OCI-M2 (cell line): Measurements from ENCODE around the gene CREM.
"Not testable (repeated sequence)": the region's sequence is repeated elsewhere in the genome, so short reads cannot be mapped to it uniquely, and the experiment has no call there.

Experiments used
- DNase-seq: peaks from one replicate; lab custom pipeline; 2025; ENCODE audit not compliant: unreplicated experiment; lab: John Stamatoyannopoulos, UW

CREM gene

DNA sequence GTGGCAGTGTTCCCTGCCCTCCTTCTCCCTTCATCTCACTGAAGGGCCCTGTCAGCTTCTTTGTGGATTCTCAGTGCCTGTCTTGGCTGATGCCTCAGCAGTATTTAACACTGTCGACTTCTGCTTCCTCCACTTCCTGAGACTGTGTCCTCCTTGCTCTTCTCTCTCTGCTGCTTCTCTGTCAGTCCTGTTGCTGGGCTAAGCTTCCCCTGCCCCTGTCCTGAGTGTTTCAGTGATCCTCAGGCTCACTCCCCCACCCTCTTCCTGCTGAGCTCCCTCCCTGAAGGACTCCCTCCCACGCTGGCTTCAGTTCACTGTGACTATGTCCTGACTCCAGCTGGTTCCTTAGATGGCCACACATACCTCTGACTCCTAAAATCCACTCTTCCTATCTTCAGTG is 64.9 kb downstream of the CREM start:
- DNase-seq: no peak

DNA sequence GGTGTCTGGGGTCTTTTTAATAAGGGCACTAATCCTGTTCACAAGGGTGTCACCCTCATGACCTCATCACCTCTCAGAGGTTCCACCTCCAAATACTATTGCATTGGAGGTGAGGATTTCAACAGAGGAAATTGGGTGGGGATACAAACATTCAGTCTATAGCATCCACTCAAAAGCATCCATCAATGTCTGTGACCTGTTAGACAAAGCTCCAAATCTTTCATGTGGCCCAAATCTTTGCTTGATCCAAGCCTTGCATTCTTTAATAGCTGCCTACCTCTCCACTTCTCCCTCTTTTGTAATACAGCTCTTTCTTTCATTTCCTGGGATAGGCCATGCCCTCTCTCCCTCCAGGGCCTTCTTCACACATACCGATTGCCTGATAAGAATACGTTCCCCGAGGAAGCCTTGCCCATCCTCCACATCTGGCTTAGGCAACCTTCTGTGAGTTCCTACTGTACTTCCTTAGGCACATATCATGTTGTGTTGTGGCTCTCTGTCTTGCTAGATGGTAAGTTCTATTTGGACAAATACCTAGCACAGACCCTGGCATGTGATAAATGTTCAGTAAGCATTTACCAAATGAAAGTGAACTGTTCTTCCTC is 66.1 kb downstream of the CREM start:
- no peak for DNase-seq

DNA sequence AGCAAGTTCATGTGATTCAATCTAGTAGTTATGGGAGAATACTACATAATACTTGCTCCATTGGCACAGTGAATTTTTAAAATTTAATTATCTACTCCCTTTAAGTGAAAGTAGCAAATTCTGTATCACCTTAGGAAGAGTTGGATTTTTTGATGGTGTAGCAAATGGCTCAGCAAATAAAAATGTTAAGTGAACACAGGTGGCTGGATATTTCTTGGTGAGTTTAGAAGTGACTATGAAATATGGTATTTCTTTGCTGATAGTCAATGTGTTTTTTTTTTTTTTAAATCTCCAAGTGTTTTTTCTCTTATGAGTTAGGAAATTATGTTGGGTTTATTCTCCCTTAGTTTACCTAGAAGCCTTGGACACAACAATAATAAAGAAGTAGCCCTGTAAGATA is 67.8 kb downstream of the CREM start:
- DNase-seq: no peak

DNA sequence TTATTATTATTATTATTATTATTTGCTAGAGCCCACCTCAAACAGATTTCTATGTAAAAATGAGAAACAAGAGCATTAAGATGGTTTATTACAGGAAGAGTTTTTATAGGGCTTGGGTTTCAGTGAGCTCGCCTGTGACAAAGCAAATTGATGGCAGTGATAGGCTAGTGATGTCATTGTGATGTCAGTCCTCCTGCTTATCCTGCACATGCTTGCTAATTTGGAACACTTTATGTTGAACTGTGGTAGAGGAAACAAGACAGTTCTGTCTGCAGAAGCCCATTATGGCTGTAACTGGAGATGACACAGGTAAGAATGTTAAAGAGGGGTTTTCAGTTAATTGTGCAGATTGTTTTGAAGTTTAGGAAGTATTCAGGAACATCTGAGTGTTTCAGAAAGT is 68.3 kb downstream of the CREM start:
- no peak for DNase-seq

DNA sequence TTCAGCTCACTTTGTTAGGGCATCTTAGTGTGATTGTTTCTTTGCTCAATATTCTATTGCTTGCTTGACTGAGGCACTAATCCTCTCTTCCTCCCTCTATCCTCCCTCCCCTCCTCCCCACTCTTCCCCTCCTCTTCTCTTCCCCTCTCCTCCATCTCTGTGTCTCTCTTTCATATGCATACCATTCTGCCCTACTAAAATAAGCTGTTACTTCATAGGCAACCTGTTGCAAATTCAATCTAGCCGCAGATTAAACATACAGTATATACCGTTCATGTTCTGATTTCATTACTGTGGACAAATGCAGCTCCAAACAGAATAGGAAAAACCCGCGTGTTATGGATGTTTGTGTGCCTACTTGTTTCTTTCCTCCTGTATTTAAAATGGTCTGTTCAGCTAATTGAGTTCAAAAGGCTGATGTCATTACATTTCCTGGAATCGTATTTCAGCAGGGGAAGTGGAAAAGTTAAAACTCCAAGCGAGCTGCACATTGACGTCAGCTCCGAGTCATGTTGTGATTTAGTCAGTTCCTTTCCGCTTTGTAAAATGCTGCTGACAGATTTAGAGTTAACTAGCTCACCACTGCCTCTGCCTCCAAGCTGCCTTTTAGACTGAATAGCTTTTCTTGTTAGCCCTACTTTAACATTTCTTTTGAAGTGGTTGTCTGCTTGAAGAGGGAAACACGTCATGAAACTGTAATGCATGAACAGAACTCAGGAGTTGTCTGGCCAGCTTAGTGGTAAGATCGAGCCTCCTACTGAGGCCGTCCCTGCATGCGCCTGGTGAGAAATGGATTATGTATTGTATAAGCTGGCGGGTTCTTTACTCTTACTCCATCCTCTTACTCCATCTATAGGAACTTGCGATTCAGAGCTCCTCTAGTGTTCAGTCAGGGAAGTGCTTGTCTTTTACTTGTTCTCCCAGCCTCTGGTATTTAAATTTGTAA is 69.0 kb downstream of the CREM start:
- DNase-seq: peak; percentile 47

DNA sequence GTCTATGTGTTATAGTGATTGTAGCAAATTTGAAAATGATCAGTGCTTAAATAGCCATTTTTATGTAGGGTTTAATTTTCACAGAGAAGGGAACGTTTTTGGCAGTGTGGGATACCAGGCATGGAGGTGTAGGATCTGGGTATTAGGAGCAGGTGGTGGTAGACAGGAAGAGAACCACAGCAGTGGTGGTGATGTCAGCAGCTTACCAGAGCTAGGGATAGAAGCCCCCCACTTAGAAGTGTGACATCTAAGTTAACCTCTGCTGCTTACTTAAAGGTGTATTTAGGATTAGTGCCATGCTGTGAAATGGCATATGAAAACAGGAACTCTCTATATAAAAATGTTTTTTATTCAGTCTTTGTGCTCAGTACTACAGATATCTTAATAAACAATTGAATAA is 73.8 kb downstream of the CREM start:
- no peak for DNase-seq

DNA sequence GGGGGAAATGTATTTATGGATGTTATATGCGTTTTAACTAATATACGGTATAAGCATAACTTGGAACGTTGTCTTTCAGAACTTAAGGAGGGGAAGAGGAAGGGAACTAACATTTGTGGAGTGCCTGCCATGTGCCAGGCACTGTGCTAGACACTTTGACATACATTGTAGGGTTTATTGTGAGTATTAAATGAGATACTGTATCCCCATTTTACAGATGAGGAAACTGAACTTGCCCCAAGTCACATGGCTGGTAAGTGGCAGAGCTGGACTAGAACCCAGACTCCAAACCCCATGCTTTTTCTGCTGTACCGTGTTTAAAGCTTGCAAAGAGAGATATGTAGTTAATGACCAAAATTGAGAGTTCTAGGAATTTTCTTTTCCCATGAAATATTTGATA is 74.6 kb downstream of the CREM start:
- no peak for DNase-seq

DNA sequence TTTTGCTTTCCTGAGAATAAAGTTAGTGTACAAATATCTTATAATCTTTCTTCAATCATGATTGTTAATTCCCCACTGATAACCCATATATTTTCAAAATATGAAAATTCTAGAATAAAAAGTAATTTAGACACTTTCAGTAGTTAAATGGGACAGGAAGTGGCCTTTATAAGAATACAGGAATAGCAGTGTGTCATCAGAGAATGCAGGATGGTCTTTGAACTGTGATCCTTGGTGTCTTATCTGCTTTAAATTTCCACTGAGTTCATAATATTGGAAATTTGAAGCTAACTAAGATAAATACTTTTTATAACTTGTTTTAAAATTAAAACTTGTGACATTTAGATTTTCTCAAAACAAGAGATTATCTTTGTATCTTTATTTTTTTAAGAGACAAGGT is 75.4 kb downstream of the CREM start:
- no peak for DNase-seq

DNA sequence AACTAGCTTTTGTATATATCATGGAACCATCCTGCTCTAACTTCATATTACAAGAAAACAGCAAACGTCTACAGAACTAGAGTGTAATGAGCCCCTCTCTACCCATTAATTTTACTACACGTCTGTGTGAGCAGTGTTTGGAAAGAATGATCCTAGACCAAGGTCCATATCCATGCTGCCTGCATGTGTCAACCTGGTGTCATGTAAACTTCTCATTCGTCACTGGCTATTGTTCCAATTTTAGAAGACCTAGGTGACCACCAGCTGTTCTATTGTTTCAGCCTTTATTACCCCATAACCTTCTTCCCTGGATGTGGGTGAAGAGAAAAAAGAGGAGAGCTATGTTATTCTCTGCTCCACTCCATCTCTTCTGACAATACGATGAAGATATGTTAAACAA is 77.1 kb downstream of the CREM start:
- DNase-seq: no peak

DNA sequence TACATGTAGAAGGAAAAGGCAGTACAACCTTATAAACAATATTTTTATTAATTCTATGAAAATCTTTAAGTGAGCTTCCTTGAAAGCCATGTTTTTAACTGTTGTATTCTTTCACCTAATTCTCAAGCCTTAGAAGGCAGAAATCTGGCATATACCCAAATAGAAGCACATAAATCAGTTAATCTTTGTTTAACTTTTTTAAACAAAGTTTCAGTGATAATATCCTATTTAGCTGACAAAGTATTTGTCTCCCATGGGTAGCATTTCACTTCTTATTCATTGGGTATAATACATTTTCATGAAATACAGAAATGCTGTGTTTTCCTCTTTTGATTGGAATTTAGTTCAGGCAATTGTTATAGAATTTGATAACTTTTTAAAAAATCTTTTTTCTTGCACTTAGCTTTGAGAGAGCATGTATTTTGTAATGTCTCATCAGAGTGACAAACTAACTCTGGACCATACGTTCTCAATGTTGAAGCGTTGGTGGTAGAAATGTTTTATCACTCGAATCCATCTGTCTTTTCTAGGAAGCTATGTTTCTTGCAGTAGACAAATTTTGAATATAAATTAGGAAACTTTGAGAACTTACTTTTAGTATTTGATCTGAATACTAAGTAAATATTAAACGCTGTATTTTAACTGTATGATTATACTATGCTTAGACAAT is 78.1 kb downstream of the CREM start:
- DNase-seq: no peak

DNA sequence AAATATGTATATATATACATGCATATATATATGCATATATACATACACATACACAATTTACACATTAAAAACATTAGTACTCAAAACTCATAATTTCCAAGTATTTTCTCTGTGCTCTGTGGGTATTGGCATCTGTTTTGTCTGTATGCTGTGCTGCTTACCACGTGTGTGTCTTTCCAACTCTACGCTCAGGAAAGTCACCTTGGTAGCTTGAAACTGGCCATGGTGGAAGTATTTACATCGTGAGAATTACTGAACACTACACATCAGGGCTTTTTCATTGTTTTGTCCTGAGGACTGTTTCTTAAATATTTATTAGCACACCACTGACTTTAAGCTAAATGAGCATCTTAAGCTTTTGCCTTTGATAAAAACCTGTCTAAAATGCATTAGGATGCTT is 79.6 kb downstream of the CREM start:
- DNase-seq: no peak

DNA sequence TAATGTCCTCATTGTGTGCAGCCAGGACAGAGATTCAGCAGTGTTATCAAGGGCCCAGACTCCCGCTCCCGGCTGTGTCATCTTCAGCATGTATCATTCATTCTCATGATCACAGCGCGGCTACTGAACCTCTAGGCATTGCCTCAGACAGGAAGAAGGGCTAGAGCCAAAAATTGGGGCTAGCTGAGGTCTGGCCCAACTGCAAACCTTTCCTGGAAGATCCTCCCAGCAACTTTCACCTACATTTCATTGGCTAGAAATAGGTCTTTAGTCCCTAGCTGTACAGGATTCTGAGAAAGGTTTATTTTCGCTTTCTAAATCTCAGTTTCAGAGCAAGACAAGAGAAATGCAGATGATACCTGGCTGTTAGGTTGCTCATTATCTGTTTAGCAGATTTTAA is 81.9 kb downstream of the CREM start:
- no peak for DNase-seq

DNA sequence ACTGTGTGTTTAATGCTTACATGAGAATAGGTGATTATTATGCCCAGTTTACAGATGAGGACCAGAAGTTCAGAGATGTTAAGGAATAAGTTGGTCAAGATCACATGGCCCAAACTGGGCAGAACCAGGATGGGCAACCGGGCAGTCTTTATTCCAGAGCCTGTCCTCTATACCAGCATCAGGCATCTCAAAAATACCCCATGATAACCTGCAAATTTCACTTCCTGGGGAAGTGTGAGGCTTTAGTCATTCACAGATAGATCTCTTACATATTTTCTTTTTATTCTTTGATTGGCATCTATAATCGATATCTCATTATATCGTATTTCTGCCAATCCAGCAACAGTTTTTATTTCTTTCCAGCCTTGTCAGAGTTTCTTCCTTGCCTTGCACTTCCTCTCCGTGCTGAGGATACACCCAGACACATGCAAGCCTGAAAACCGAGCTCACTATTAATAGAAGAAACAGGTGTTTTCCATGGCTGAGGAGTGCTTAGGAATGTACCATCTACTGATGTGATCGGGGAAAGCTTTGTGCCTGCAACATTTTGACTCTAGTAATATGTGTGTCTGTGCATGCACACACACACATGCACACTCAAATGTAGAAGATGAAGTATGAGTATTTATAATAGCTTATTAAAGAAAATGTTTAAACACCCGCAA is 82.4 kb downstream of the CREM start:
- DNase-seq: no peak

DNA sequence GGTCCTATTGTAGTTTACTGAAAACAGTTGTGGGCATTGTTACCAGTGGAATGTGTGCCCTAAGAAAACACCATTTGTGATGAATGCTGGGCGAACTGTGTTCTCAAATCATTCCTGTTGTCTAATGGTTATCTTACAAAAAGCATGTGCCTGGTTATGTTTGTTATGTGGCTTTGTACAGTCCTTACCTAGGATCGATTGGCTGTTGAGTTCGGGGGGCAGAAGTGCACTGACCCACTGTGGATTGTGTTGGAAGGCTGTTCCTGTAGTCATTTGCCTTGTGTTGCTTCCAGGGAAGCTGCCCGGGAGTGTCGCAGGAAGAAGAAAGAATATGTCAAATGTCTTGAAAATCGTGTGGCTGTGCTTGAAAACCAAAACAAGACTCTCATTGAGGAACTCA is 84.3 kb downstream of the CREM start:
- DNase-seq: no peak

DNA sequence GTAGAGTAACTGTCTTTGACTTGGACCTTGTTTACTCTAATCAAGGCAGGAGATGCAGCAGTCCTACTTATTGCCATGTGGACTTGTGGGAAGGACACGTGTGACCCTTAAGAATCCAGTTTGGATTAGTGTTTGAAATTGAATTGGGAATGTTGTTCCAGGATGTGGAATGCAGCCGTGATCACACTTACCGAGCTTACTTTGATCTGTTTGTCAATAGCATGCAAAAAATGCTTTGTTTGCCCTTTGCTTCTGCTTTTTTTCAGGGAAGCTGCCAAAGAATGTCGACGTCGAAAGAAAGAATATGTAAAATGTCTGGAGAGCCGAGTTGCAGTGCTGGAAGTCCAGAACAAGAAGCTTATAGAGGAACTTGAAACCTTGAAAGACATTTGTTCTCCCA is 84.7 kb downstream of the CREM start:
- no peak for DNase-seq

DNA sequence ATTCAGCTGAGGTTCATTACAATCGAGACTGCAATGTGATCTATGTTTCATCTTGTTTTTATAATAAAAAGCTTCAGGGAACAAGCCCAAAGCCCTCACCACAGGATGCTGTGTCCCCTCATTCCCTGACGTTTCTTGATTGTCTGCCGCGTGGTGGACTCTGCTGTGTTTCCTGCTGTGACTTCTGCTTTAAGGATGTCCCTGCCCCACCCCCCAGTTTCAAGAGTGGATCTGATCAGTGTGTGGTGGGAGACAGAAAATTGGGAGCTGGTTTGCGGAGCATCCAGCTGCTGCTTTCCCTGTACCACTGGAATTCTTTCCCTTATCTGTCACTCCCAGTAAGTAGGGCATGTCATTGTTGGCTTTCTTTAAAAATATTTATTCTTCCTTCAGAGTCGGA is 86.2 kb downstream of the CREM start:
- DNase-seq: no peak

DNA sequence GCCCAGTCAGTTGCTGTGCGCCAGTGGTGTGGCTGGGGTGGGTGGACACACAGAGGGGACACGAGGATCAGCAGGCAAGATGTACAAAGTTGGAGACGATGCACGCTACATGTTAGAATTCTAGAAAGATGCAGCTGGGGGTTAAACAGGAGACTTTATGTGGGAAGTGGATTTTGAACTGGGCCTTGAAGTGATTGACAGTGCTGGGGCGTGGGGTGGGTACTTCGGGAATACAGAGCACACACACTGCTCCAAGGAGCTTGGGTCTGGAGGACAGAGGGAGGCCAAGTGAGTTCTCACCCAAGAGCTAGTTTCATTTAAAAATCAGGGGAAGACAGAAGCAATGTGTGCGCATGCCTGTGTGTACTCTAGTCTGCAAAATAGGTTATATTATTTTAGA is 87.1 kb downstream of the CREM start:
- DNase-seq: no peak

DNA sequence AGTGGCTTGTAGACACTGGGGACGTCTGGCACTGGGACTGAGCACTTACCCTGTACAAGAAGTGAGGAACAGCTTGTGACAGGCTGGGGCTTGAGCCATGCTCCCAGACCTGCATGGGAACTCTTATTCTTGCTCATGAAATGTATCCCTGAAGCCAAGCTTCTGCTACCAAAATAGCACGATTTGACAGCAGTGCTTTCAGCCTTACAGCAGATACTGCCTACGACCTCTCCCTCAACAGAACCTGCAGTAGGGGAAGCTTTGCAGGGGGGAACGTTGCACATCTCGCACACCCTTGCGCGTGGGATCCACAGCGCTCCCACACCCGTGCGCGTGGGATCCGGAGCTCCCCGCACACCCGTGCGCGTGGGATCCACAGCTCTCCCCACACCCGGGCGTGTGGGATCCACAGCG is 88.0 kb downstream of the CREM start:
- no peak for DNase-seq

DNA sequence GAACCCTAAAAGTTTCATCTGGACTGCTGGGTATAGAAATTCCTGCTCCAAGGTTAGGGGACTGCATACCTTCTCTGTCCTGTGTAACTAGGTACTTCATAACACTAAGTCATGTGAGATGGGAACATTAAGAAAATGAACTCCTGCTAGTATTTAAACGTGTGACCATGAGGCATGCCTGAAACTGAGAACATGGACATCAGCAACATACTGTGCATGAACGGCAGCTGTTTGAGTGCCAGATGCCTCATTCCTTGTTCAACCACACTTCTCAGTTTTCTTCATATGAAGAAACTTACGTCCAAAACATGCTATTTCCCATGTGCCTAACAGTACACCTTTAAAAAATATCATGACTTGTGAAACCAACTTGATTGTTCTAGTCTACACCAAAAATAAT is 88.5 kb downstream of the CREM start:
- no peak for DNase-seq

DNA sequence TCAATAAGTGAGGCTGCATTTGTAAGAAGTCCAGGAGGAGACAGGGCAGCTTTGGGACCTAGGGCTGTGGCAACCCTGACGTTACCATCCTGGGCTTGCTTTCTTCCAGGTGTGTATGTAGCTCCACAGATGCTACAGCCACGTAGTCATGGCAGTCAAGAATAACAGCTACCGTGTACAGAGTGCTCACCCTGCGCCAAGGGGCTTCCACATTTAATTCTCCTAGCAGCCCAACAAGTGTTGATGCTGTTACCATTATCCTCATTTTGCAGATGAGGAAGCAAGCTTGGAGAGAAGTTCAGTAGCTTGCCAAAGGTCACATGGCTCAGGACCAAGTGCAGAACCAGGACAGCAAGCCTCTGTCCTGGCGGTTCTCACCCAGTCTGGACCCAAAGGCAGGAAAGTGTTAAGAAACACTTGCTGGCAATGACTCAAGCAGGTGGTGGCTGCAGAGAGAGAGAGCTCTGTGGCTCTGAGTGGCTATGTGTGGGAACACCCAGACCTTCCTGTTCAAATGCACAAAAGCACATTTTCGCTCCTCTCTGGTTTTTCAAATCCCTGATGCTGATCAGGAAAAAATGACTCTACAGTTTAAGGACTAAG is 89.8 kb downstream of the CREM start:
- DNase-seq: no peak

DNA sequence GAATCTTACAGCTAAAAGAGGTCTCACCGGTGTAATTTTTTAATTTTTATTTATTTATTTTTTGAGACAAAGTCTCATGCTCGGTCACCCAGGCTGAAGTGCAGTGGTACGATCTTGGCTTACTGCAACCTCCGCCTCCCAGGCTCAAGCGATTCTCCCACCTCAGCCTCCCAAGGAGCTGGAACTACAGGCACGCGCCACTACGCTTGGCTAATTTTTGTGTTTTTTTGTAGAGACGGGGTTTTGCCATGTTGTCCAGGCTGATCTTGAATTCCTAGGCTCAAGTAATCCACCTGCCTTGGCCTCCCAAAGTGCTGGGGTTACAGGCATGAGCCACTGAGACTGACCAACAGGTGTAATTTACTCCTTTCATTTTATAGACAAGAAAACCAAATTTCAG is 90.3 kb downstream of the CREM start:
- DNase-seq: not testable (repeated sequence)
